H9 (cell line): Measurements from ENCODE around the gene C19orf85. TPM values are rescaled to one million over a fixed set of nuclear protein-coding genes. Genes with fewer than 3 reads are reported as not detected.

Experiments
- DNase-seq: peaks from one replicate; pipeline ENCODE4 v3.0.0-alpha.2; 2017
- H2AFZ ChIP-seq: one replicate; pipeline ENCODE4 v1.6.1; 2013; ENCODE audit warnings: mild to moderate bottlenecking, low read length, control low read depth, moderate library complexity
- H2AK5ac ChIP-seq: 2 replicates; pipeline ENCODE4 v1.6.1; 2013; ENCODE audit warnings: low read length, control low read depth, mixed read lengths; ENCODE audit not compliant: insufficient read length
- H2BK120ac ChIP-seq: one replicate; pipeline ENCODE4 v1.6.1; 2013; ENCODE audit warnings: low read depth, mild to moderate bottlenecking, low read length, control low read depth, inconsistent platforms; ENCODE audit not compliant: poor library complexity, severe bottlenecking
- H2BK12ac ChIP-seq: 2 replicates; pipeline ENCODE4 v1.6.1; 2013; ENCODE audit warnings: low read length, control low read depth, mixed read lengths, low read depth; ENCODE audit not compliant: insufficient read length
- H2BK15ac ChIP-seq: 2 replicates; pipeline ENCODE4 v1.6.1; 2013; ENCODE audit warnings: low read depth, low read length, control low read depth
- H2BK20ac ChIP-seq: one replicate; pipeline ENCODE4 v1.6.1; 2013; ENCODE audit warnings: low read depth, mild to moderate bottlenecking, low read length, control low read depth, inconsistent platforms; ENCODE audit not compliant: poor library complexity, severe bottlenecking
- H2BK5ac ChIP-seq: 2 replicates; pipeline ENCODE4 v1.6.1; 2013; ENCODE audit warnings: low read length, control low read depth, mixed read lengths; ENCODE audit not compliant: insufficient read length
- H3K14ac ChIP-seq: 2 replicates; pipeline ENCODE4 v1.6.1; 2013; ENCODE audit warnings: low read length, control low read depth; ENCODE audit not compliant: insufficient read depth
- H3K18ac ChIP-seq: 2 replicates; pipeline ENCODE4 v1.6.1; 2013; ENCODE audit warnings: low read depth, mild to moderate bottlenecking, mixed read lengths, low read length, control low read depth; ENCODE audit not compliant: insufficient read length
- H3K23ac ChIP-seq: 2 replicates; pipeline ENCODE4 v1.6.1; 2013; ENCODE audit warnings: low read length, control low read depth, mixed read lengths, low read depth; ENCODE audit not compliant: insufficient read length
- H3K23me2 ChIP-seq: 2 replicates; pipeline ENCODE4 v1.6.1; 2013; ENCODE audit warnings: low read depth, mild to moderate bottlenecking, mixed read lengths, low read length, control low read depth; ENCODE audit not compliant: insufficient read length, poor library complexity, severe bottlenecking
- H3K27ac ChIP-seq: 2 replicates; pipeline ENCODE4 v1.5.1; 2013; ENCODE audit warnings: low read length, control low read depth, mixed read lengths, low read depth; ENCODE audit not compliant: insufficient read length
- H3K27me3 ChIP-seq: 2 replicates; pipeline ENCODE4 v1.6.1; 2013; ENCODE audit warnings: low read length, control low read depth, inconsistent platforms; ENCODE audit not compliant: insufficient read depth
- H3K4ac ChIP-seq: 2 replicates; pipeline ENCODE4 v1.6.1; 2013; ENCODE audit warnings: low read depth, mild to moderate bottlenecking, control low read depth, inconsistent platforms, low read length, moderate library complexity
- H3K4me1 ChIP-seq: 2 replicates; pipeline ENCODE4 v1.6.1; 2013; ENCODE audit warnings: low read length, control low read depth, inconsistent platforms; ENCODE audit not compliant: insufficient read depth
- H3K4me2 ChIP-seq: 2 replicates; pipeline ENCODE4 v1.6.1; 2013; ENCODE audit warnings: low read length, control low read depth, mixed read lengths; ENCODE audit not compliant: insufficient read length, insufficient read depth
- H3K56ac ChIP-seq: 2 replicates; pipeline ENCODE4 v1.6.1; 2013; ENCODE audit warnings: low read depth, mild to moderate bottlenecking, mixed read lengths, low read length, control low read depth; ENCODE audit not compliant: insufficient read length
- H3K79me1 ChIP-seq: 2 replicates; pipeline ENCODE4 v1.6.1; 2013; ENCODE audit warnings: low read depth, mild to moderate bottlenecking, moderate library complexity, low read length, control low read depth, inconsistent platforms; ENCODE audit not compliant: insufficient read depth, poor library complexity, severe bottlenecking
- H3K79me2 ChIP-seq: 2 replicates; pipeline ENCODE4 v1.6.1; 2013; ENCODE audit warnings: low read length, control low read depth, inconsistent platforms; ENCODE audit not compliant: insufficient read depth
- H3K9ac ChIP-seq: 2 replicates; pipeline ENCODE4 v1.6.1; 2013; ENCODE audit warnings: low read length, control low read depth, mixed read lengths; ENCODE audit not compliant: insufficient read length; ENCODE audit errors: extremely low read depth
- H3K9me3 ChIP-seq: one replicate; pipeline ENCODE4 v1.6.1; 2013; ENCODE audit warnings: low read depth, low read length, inconsistent platforms; ENCODE audit not compliant: control insufficient read depth
- H3T11ph ChIP-seq: one replicate; pipeline ENCODE4 v1.6.1; 2013; ENCODE audit warnings: mild to moderate bottlenecking, low read length, control low read depth, inconsistent platforms
- H4K20me1 ChIP-seq: one replicate; pipeline ENCODE4 v1.6.1; 2013; ENCODE audit not compliant: control insufficient read depth, insufficient read length, insufficient read depth
- H4K5ac ChIP-seq: 2 replicates; pipeline ENCODE4 v1.6.1; 2013; ENCODE audit warnings: low read depth, mild to moderate bottlenecking, mixed read lengths, low read length, control low read depth; ENCODE audit not compliant: insufficient read length
- H4K8ac ChIP-seq: replicated peaks from 2 replicates; pipeline ENCODE4 v1.6.1; 2013; ENCODE audit warnings: low read length, control low read depth, mixed read lengths, low read depth; ENCODE audit not compliant: insufficient read length
- H4K91ac ChIP-seq: 2 replicates; pipeline ENCODE4 v1.6.1; 2013; ENCODE audit warnings: low read depth, mild to moderate bottlenecking, moderate library complexity, mixed read lengths, low read length, control low read depth; ENCODE audit not compliant: insufficient read length
- H3K27ac Mint-ChIP-seq, 3 experiments: 2 replicates in 2 of 3; 3 replicates in 1 of 3; pipeline ENCODE4 v1.8.0; 2020 to 2021; ENCODE audit warnings: mixed read lengths in 3 of 3, mild to moderate bottlenecking in 1 of 3, moderate library complexity in 1 of 3
- H3K27me3 Mint-ChIP-seq: 2 replicates; pipeline ENCODE4 v1.8.0; 2021; ENCODE audit warnings: low read depth, mild to moderate bottlenecking, moderate library complexity, mixed read lengths
- H3K36me3 Mint-ChIP-seq, 3 experiments: 2 replicates in 2 of 3; 3 replicates in 1 of 3; pipeline ENCODE4 v1.8.0; 2020 to 2021; ENCODE audit warnings: low read depth in 3 of 3, mixed read lengths in 3 of 3; ENCODE audit not compliant: insufficient read depth in 1 of 3
- H3K4me1 Mint-ChIP-seq, 2 experiments: 2 replicates each; pipeline ENCODE4 v1.8.0; 2020; ENCODE audit warnings: mixed read lengths in 2 of 2
- H3K4me3 Mint-ChIP-seq, 2 experiments: 2 replicates in 1 of 2; 3 replicates in 1 of 2; pipeline ENCODE4 v1.8.0; 2020 to 2021; ENCODE audit warnings: mild to moderate bottlenecking in 2 of 2, mixed read lengths in 2 of 2, moderate library complexity in 1 of 2
- H3K9me3 Mint-ChIP-seq, 2 experiments: 2 replicates in 1 of 2; 3 replicates in 1 of 2; pipeline ENCODE4 v1.8.0; 2020; ENCODE audit warnings: mild to moderate bottlenecking in 2 of 2, mixed read lengths in 2 of 2, moderate library complexity in 1 of 2
- WGBS: extraction: QIAGEN DNeasy Blood & Tissue Kit; methylation state at CpG from one replicate; pipeline ENCODE4 v1.1.7; 2013; ENCODE audit warnings: missing lambda C conversion rate, low lambda C conversion rate, mixed read lengths; ENCODE audit not compliant: insufficient read length; ENCODE audit errors: extremely low coverage; 5-methylcytosine and 5-hydroxymethylcytosine counted together
- total RNA-seq: library from RNA; stranded (reverse); gene quantifications from 2 replicates; pipeline ENCODE4 v1.2.1, GENCODE V29; 2021
- TF ChIP-seq, protein P1 (sequence below): fragments of 200-600 bp; sonication (generic); conservative IDR thresholded peaks from 3 replicates; pipeline ENCODE4 v1.8.0; 2021; ENCODE audit warnings: antibody characterized with exemption, mild to moderate bottlenecking

The C19orf85 gene
- total RNA-seq, 1 experiment from 2014 or later, result 1.2 TPM

- WGBS, result no CpG with 5 or more reads among the region's 4 CpGs
- Histone ChIP-seq H2AK5ac (no peak overlapping the region), H4K8ac (no peak overlapping the region), H3K14ac (no peak overlapping the region), H3K23me2 (no peaks in the 10 kb centered on the region), H3K4ac (no peak overlapping the region), H4K91ac (no peak overlapping the region), H2AFZ (no peak overlapping the region), H3K23ac (no peak overlapping the region), H2BK20ac (no peak overlapping the region), H2BK15ac (no peak overlapping the region; the same call in 1 of the 2 replicates), H4K20me1 (no peaks in the 10 kb centered on the region), H3K79me1 (no peaks in the 10 kb centered on the region), H3K56ac (no peak overlapping the region), H3K9ac (no peak overlapping the region), H3K4me2 (no peak overlapping the region), H3K18ac (no peak overlapping the region), H3K79me2 (no peaks in the 10 kb centered on the region), H3T11ph (no peak overlapping the region), H2BK120ac (no peak overlapping the region), H3K27ac (no peak overlapping the region), H2BK12ac (no peak overlapping the region), H3K27me3 (no peaks in the 10 kb centered on the region), H3K9me3 (no peaks in the 10 kb centered on the region), H3K4me1 (no peaks in the 10 kb centered on the region; the same call in 1 of the 2 replicates), H4K5ac (no peak overlapping the region), H2BK5ac (no peak overlapping the region)
- Mint-ChIP-seq H3K27ac (no peak overlapping the region), H3K36me3 (no peaks in the 10 kb centered on the region; a peak in 1 of 7 replicates), H3K27me3 (peaks cover 13% of the 10 kb centered on the region), H3K4me1 (peaks cover 14 to 20% of the 10 kb centered on the region in 2 experiments), H3K4me3 (no peak overlapping the region; a peak in 1 of 5 replicates), H3K9me3 (peaks cover 0 to 3% of the 10 kb centered on the region in 2 experiments; a peak in 1 of 5 replicates)
- TF ChIP-seq, protein P1, sequence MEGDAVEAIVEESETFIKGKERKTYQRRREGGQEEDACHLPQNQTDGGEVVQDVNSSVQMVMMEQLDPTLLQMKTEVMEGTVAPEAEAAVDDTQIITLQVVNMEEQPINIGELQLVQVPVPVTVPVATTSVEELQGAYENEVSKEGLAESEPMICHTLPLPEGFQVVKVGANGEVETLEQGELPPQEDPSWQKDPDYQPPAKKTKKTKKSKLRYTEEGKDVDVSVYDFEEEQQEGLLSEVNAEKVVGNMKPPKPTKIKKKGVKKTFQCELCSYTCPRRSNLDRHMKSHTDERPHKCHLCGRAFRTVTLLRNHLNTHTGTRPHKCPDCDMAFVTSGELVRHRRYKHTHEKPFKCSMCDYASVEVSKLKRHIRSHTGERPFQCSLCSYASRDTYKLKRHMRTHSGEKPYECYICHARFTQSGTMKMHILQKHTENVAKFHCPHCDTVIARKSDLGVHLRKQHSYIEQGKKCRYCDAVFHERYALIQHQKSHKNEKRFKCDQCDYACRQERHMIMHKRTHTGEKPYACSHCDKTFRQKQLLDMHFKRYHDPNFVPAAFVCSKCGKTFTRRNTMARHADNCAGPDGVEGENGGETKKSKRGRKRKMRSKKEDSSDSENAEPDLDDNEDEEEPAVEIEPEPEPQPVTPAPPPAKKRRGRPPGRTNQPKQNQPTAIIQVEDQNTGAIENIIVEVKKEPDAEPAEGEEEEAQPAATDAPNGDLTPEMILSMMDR, result no peak
- no peak for DNase-seq
These were observed 1.7 kb upstream of the C19orf85 start for GRCh38 chr19:55466241-55466614.
